ENCODE measurements around the gene LRP2. TPM values are rescaled to one million over a fixed set of nuclear protein-coding genes. Genes with fewer than 3 reads are reported as not detected.

The LRP2 gene
- total and polyA plus RNA-seq, 2 of the 4 experiments (the other 2 are of a cell fraction): not detected

DNA sequence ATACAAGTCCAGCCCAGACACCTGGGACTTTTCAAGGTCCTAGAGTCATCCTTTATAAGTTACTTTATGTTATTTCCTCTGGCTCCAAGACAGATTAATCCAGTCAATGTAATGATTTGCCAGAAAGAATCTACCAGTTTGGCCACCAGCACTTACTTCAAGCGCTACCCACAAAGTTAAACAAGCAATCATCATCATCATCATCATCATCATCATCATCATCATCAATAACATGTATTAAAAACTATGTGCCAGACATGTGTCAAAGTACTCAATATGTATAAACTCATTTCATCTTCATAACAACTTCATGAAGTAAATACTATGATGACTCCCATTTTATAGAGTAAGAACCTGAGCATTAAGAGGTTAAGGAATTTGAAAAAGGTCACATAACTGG, 64.3 kb downstream of the LRP2 start:
- no peak overlapping the region for H4K91ac ChIP-seq (ENCODE audit: insufficient read depth, low read depth, low read length)
- no peak overlapping the region for H3K14ac ChIP-seq (replicated peaks; ENCODE audit: low read depth, low read length)
- no peak overlapping the region for H3K9ac ChIP-seq (ENCODE audit: low read depth, low read length)
- no peaks in the 10 kb centered on the region for H3K36me3 ChIP-seq (ENCODE audit: control insufficient read depth, insufficient read depth, low read length)
- no peaks in the 10 kb centered on the region for H3K79me1 ChIP-seq (ENCODE audit: low read depth in 1 of 2, low read length in 2 of 2)
- no peaks in the 10 kb centered on the region for H3K4me1 ChIP-seq (ENCODE audit: control insufficient read depth, insufficient read depth, low read length)
- H3K9me1 ChIP-seq (ENCODE audit: insufficient read depth, low read length): no peaks in the 10 kb centered on the region
- dilution Hi-C loops (cut with HindIII; ENCODE audit: low sequenced_read_pairs, unreplicated experiment) (no loop called here), intact Hi-C loops (cut with micrococcal nuclease) (no loop called here), in situ Hi-C loops (cut with MboI; ENCODE audit: low sequenced_read_pairs) (no loop called here)
- H4K5ac ChIP-seq (ENCODE audit: low read depth, low read length): no peak overlapping the region
- ChIA-PET CTCF (no interaction called here), POLR2A (ENCODE audit: unreplicated experiment) (no interaction called here)
- H2BK120ac ChIP-seq (ENCODE audit: low read depth, low read length): no peak overlapping the region
- H4K8ac ChIP-seq (ENCODE audit: low read depth in 2 of 2, low read length in 2 of 2): no peak overlapping the region
- no peaks in the 10 kb centered on the region for H3K9me3 ChIP-seq (ENCODE audit: control insufficient read depth, insufficient read depth, low read length)
- no CpG with 5 or more reads among the region's 1 CpG for WGBS, 2 experiments (ENCODE audit: extremely low coverage in 2 of 2, insufficient read length in 1 of 2)
- no peak overlapping the region for H2AK5ac ChIP-seq (ENCODE audit: low read depth, low read length)
- H3K4ac ChIP-seq (ENCODE audit: low read depth, low read length): no peak overlapping the region
- no peak overlapping the region for H2AK9ac ChIP-seq (replicated peaks; ENCODE audit: low read depth, low read length, poor library complexity)
- BruUV-seq (replicated peaks): no TSS peak
- H3K27me3 ChIP-seq (ENCODE audit: control insufficient read depth, insufficient read depth, low read length): no peaks in the 10 kb centered on the region
- no peak overlapping the region for H3K4me3 ChIP-seq (ENCODE audit: insufficient read depth, low read depth, low read length)
- H3K27ac ChIP-seq (ENCODE audit: insufficient read depth, low read length): no peak overlapping the region
- H2BK5ac ChIP-seq (ENCODE audit: low read depth, low read length, poor library complexity, severe bottlenecking): no peak overlapping the region
- TF ChIP-seq POLR2A (IDR thresholded peaks at IDR 0.05; ENCODE audit: low read depth, low read length): no peak
- TF ChIP-seq BHLHE40 (IDR thresholded peaks at IDR 0.05; ENCODE audit: low read depth, low read length): no peak
- no peak for TF ChIP-seq CHD1 (IDR thresholded peaks at IDR 0.05; ENCODE audit: low read depth, low read length)
- TF ChIP-seq, protein P1, sequence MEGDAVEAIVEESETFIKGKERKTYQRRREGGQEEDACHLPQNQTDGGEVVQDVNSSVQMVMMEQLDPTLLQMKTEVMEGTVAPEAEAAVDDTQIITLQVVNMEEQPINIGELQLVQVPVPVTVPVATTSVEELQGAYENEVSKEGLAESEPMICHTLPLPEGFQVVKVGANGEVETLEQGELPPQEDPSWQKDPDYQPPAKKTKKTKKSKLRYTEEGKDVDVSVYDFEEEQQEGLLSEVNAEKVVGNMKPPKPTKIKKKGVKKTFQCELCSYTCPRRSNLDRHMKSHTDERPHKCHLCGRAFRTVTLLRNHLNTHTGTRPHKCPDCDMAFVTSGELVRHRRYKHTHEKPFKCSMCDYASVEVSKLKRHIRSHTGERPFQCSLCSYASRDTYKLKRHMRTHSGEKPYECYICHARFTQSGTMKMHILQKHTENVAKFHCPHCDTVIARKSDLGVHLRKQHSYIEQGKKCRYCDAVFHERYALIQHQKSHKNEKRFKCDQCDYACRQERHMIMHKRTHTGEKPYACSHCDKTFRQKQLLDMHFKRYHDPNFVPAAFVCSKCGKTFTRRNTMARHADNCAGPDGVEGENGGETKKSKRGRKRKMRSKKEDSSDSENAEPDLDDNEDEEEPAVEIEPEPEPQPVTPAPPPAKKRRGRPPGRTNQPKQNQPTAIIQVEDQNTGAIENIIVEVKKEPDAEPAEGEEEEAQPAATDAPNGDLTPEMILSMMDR (conservative IDR thresholded peaks at IDR 0.05; ENCODE audit: low read depth, low read length): no peak
- TF ChIP-seq NFE2L2 (IDR thresholded peaks at IDR 0.05; ENCODE audit: low read depth, low read length): no peak
- no peak for TF ChIP-seq RCOR1 (IDR thresholded peaks at IDR 0.05; ENCODE audit: insufficient replicate concordance, low read length)
- no peak overlapping the region for H3K18ac ChIP-seq (ENCODE audit: low read depth, low read length)
- no peak overlapping the region for H3K23ac ChIP-seq (ENCODE audit: low read depth, low read length)
- no peak for ATAC-seq (ENCODE audit: low read depth)
- no peak overlapping the region for H2BK20ac ChIP-seq (ENCODE audit: low read depth, low read length)
- H2BK15ac ChIP-seq (ENCODE audit: low read depth, low read length): no peak overlapping the region
- DNase-seq: no peak
- H2AFZ ChIP-seq (replicated peaks; ENCODE audit: low read length, poor library complexity): no peak overlapping the region
- H3K4me2 ChIP-seq (ENCODE audit: low read depth, low read length): no peak overlapping the region
- H3K56ac ChIP-seq (ENCODE audit: extremely low read depth, insufficient read depth, low read length): no peak overlapping the region
- no peaks in the 10 kb centered on the region for H4K20me1 ChIP-seq (ENCODE audit: insufficient read depth, low read length)
